ENCODE data around the gene STAM2.

DNA sequence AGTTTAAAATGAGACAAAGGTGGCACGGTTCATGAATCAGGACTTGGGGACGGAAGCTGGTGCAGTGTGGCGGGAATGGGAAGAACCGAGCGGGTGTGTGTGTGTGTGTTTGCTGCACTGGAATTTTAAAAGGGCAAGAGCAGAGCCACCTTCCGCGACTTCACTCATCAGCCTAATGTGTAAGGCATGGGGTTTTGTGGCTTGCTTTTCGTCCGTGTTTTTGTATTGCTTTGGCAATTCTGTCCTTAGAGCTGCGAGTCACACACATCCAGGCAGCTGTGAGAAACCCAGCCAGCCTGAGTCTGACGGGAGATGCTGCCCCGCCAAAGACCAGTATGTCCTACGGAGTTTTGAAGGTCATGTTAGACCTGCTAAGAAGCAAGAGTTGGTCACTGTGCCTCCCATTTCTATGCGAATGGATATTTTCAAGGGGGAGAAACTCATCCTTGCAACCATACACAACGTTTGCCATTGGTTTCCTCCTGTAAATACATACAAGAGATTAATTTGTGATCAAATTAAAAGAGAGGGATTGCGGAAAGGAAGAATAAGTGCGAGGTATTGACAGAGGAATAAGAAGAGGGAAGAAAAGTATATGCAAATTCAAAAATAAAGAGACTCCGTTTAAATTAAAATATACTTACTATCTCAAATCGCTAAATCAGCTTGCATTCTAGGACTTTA is 76.1 kb downstream of the STAM2 start:
- TF ChIP-seq, protein P1, sequence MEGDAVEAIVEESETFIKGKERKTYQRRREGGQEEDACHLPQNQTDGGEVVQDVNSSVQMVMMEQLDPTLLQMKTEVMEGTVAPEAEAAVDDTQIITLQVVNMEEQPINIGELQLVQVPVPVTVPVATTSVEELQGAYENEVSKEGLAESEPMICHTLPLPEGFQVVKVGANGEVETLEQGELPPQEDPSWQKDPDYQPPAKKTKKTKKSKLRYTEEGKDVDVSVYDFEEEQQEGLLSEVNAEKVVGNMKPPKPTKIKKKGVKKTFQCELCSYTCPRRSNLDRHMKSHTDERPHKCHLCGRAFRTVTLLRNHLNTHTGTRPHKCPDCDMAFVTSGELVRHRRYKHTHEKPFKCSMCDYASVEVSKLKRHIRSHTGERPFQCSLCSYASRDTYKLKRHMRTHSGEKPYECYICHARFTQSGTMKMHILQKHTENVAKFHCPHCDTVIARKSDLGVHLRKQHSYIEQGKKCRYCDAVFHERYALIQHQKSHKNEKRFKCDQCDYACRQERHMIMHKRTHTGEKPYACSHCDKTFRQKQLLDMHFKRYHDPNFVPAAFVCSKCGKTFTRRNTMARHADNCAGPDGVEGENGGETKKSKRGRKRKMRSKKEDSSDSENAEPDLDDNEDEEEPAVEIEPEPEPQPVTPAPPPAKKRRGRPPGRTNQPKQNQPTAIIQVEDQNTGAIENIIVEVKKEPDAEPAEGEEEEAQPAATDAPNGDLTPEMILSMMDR (conservative IDR thresholded peaks at IDR 0.05): no peak
- TF ChIP-seq EZH2 (IDR thresholded peaks at IDR 0.05; ENCODE audit: low read depth): peak; percentile 30; the same call in 1 of the 2 replicates
